Tibial nerve (tissue), 3 donors: ENCODE results near the gene IGF1R.

Experiments
- POLR2A ChIP-seq, 2 donors: fragments of 450-650 bp; IDR thresholded peaks; one replicate each; pipeline ENCODE4 v1.6.1; 2017; ENCODE audit warnings: antibody characterized with exemption in 2 of 2, mild to moderate bottlenecking in 2 of 2, moderate library complexity in 2 of 2
- TF ChIP-seq, protein P1 (sequence below), 5 experiments: fragments of 200-600 bp in 3 of 5; fragments of 450-650 bp in 2 of 5; sonication (generic) in 3 of 5; IDR thresholded peaks; one replicate each; pipeline ENCODE4 v1.5.1; 2016 to 2019; ENCODE audit warnings: antibody characterized with exemption in 5 of 5, mild to moderate bottlenecking in 3 of 5, moderate library complexity in 2 of 5

DNA sequence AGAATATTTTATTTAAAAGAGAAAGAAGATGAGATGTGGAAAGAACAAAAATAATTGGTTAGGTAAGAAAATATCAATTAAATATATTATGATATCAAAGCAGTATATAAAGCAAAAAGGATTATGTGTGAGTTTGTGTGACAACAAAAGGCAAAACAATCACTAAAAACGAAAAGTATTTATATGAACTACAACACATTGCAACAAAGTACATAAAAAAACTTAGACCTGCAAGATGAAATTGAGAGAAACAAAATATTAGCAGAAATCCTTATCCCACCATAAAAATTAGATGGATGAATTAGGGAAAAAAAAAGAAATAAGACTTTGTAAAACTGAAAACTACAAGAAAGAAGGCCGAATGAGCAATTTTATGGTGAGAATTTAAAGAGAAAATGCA is 27.3 kb upstream of the IGF1R start:
- no peak for TF ChIP-seq POLR2A (IDR thresholded peaks at IDR 0.05)
- TF ChIP-seq, protein P1, sequence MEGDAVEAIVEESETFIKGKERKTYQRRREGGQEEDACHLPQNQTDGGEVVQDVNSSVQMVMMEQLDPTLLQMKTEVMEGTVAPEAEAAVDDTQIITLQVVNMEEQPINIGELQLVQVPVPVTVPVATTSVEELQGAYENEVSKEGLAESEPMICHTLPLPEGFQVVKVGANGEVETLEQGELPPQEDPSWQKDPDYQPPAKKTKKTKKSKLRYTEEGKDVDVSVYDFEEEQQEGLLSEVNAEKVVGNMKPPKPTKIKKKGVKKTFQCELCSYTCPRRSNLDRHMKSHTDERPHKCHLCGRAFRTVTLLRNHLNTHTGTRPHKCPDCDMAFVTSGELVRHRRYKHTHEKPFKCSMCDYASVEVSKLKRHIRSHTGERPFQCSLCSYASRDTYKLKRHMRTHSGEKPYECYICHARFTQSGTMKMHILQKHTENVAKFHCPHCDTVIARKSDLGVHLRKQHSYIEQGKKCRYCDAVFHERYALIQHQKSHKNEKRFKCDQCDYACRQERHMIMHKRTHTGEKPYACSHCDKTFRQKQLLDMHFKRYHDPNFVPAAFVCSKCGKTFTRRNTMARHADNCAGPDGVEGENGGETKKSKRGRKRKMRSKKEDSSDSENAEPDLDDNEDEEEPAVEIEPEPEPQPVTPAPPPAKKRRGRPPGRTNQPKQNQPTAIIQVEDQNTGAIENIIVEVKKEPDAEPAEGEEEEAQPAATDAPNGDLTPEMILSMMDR (IDR thresholded peaks at IDR 0.05), result no peak
